ENCODE data around the gene NIP7.
A peak's percentile ranks its signal among the peaks of the same experiment; 100 is the strongest.

Gene NIP7

GRCh38 chr16:69376393-69377059, 37.0 kb downstream of the NIP7 start:
- Histone ChIP-seq H2AK5ac (ENCODE audit: low read length) (no peak overlapping the region), H3K4me2 (ENCODE audit: low read length) (no peak overlapping the region), H3K4me3 (ENCODE audit: low read length) (no peak overlapping the region), H2BK5ac (ENCODE audit: low read length) (no peak overlapping the region), H2BK120ac (ENCODE audit: low read depth, low read length) (no peak overlapping the region), H3K27ac (ENCODE audit: low read depth, low read length) (no peak overlapping the region), H3K23ac (ENCODE audit: low read length) (no peak overlapping the region), H3K4me1 (ENCODE audit: control insufficient read depth, low read depth, low read length) (no peaks in the 10 kb centered on the region), H3K79me2 (ENCODE audit: control insufficient read depth, insufficient read depth, low read length) (no peaks in the 10 kb centered on the region), H2BK15ac (replicated peaks; ENCODE audit: low read depth) (no peak overlapping the region), H3K18ac (ENCODE audit: low read length) (no peak overlapping the region), H3K79me1 (ENCODE audit: low read length) (peaks cover 2% of the 10 kb centered on the region), H3K36me3 (ENCODE audit: control insufficient read depth, insufficient read depth, low read length) (peaks cover 2% of the 10 kb centered on the region), H3K27me3 (ENCODE audit: insufficient read depth, low read length, poor library complexity) (no peaks in the 10 kb centered on the region), H3K9ac (ENCODE audit: low read length) (no peak overlapping the region), H3K56ac (ENCODE audit: low read length) (no peak overlapping the region), H4K5ac (ENCODE audit: low read length) (no peak overlapping the region), H4K8ac (ENCODE audit: low read depth, low read length) (no peak overlapping the region), H3K4ac (ENCODE audit: low read depth, low read length) (no peak overlapping the region)
- WGBS (ENCODE audit: extremely low coverage, insufficient coverage, low lambda C conversion rate): no CpG with 5 or more reads among the region's 10 CpGs
- DNase-seq: no peak

- peaks cover 6% of the 10 kb centered on the region for H3K36me3 ChIP-seq (ENCODE audit: control insufficient read depth, insufficient read depth, low read length)
- WGBS (ENCODE audit: extremely low coverage, insufficient coverage, low lambda C conversion rate): no CpG with 5 or more reads among the region's 1 CpG
- H3K27ac ChIP-seq (ENCODE audit: low read depth, low read length): no peak overlapping the region
- no peak overlapping the region for H3K23ac ChIP-seq (ENCODE audit: low read length)
- H3K4me3 ChIP-seq (ENCODE audit: low read length): no peak overlapping the region
- H4K5ac ChIP-seq (ENCODE audit: low read length): no peak overlapping the region
- H3K4ac ChIP-seq (ENCODE audit: low read depth, low read length): no peak overlapping the region
- no peak for DNase-seq
- H3K4me1 ChIP-seq (ENCODE audit: control insufficient read depth, low read depth, low read length): no peaks in the 10 kb centered on the region
- no peak overlapping the region for H4K8ac ChIP-seq (ENCODE audit: low read depth, low read length)
- no peak overlapping the region for H2BK15ac ChIP-seq (replicated peaks; ENCODE audit: low read depth)
- peaks cover 5% of the 10 kb centered on the region for H3K79me2 ChIP-seq (ENCODE audit: control insufficient read depth, insufficient read depth, low read length)
- no peak overlapping the region for H3K4me2 ChIP-seq (ENCODE audit: low read length)
- H3K9ac ChIP-seq (ENCODE audit: low read length): no peak overlapping the region
- H2BK120ac ChIP-seq (ENCODE audit: low read depth, low read length): no peak overlapping the region
- H3K79me1 ChIP-seq (ENCODE audit: low read length): peaks cover 5% of the 10 kb centered on the region
- H2AK5ac ChIP-seq (ENCODE audit: low read length): no peak overlapping the region
- no peak overlapping the region for H2BK5ac ChIP-seq (ENCODE audit: low read length)
- H3K18ac ChIP-seq (ENCODE audit: low read length): no peak overlapping the region
- H3K27me3 ChIP-seq (ENCODE audit: insufficient read depth, low read length, poor library complexity): no peaks in the 10 kb centered on the region
- H3K56ac ChIP-seq (ENCODE audit: low read length): no peak overlapping the region
Observed at GRCh38 chr16:69378036-69378435, 38.5 kb downstream of the NIP7 start.

GRCh38 chr16:69378760-69379159, 39.2 kb downstream of the NIP7 start:
- H4K8ac ChIP-seq (ENCODE audit: low read depth, low read length): no peak overlapping the region
- H3K4ac ChIP-seq (ENCODE audit: low read depth, low read length): no peak overlapping the region
- H3K4me3 ChIP-seq (ENCODE audit: low read length): no peak overlapping the region
- H2BK15ac ChIP-seq (replicated peaks; ENCODE audit: low read depth): no peak overlapping the region
- H3K4me1 ChIP-seq (ENCODE audit: control insufficient read depth, low read depth, low read length): no peaks in the 10 kb centered on the region
- no peak overlapping the region for H2BK5ac ChIP-seq (ENCODE audit: low read length)
- no peak overlapping the region for H2BK120ac ChIP-seq (ENCODE audit: low read depth, low read length)
- DNase-seq: no peak
- peaks cover 6% of the 10 kb centered on the region for H3K36me3 ChIP-seq (ENCODE audit: control insufficient read depth, insufficient read depth, low read length)
- no peak overlapping the region for H3K9ac ChIP-seq (ENCODE audit: low read length)
- no peaks in the 10 kb centered on the region for H3K27me3 ChIP-seq (ENCODE audit: insufficient read depth, low read length, poor library complexity)
- WGBS (ENCODE audit: extremely low coverage, insufficient coverage, low lambda C conversion rate): no CpG with 5 or more reads among the region's 1 CpG
- no peak overlapping the region for H3K27ac ChIP-seq (ENCODE audit: low read depth, low read length)
- no peak overlapping the region for H3K56ac ChIP-seq (ENCODE audit: low read length)
- no peak overlapping the region for H3K4me2 ChIP-seq (ENCODE audit: low read length)
- no peak overlapping the region for H2AK5ac ChIP-seq (ENCODE audit: low read length)
- H3K79me2 ChIP-seq (ENCODE audit: control insufficient read depth, insufficient read depth, low read length): peaks cover 5% of the 10 kb centered on the region
- H3K23ac ChIP-seq (ENCODE audit: low read length): no peak overlapping the region
- H3K18ac ChIP-seq (ENCODE audit: low read length): no peak overlapping the region
- H4K5ac ChIP-seq (ENCODE audit: low read length): no peak overlapping the region
- H3K79me1 ChIP-seq (ENCODE audit: low read length): peaks cover 6% of the 10 kb centered on the region

GRCh38 chr16:69381231-69381630, 41.7 kb downstream of the NIP7 start:
- no peak overlapping the region for H3K9ac ChIP-seq (ENCODE audit: low read length)
- H3K4me3 ChIP-seq (ENCODE audit: low read length): no peak overlapping the region
- no peak overlapping the region for H2BK5ac ChIP-seq (ENCODE audit: low read length)
- H4K8ac ChIP-seq (ENCODE audit: low read depth, low read length): no peak overlapping the region
- no peaks in the 10 kb centered on the region for H3K27me3 ChIP-seq (ENCODE audit: insufficient read depth, low read length, poor library complexity)
- no peak overlapping the region for H3K4me2 ChIP-seq (ENCODE audit: low read length)
- H3K27ac ChIP-seq (ENCODE audit: low read depth, low read length): no peak overlapping the region
- peaks cover 2% of the 10 kb centered on the region for H3K4me1 ChIP-seq (ENCODE audit: control insufficient read depth, low read depth, low read length)
- no peak overlapping the region for H3K23ac ChIP-seq (ENCODE audit: low read length)
- no peak for DNase-seq
- peaks cover 6% of the 10 kb centered on the region for H3K36me3 ChIP-seq (ENCODE audit: control insufficient read depth, insufficient read depth, low read length)
- no peak overlapping the region for H2AK5ac ChIP-seq (ENCODE audit: low read length)
- no peak overlapping the region for H3K4ac ChIP-seq (ENCODE audit: low read depth, low read length)
- H2BK120ac ChIP-seq (ENCODE audit: low read depth, low read length): no peak overlapping the region
- peaks cover 9% of the 10 kb centered on the region for H3K79me1 ChIP-seq (ENCODE audit: low read length)
- H2BK15ac ChIP-seq (replicated peaks; ENCODE audit: low read depth): no peak overlapping the region
- no CpG with 5 or more reads among the region's 2 CpGs for WGBS (ENCODE audit: extremely low coverage, insufficient coverage, low lambda C conversion rate)
- no peak overlapping the region for H3K18ac ChIP-seq (ENCODE audit: low read length)
- peaks cover 19% of the 10 kb centered on the region for H3K79me2 ChIP-seq (ENCODE audit: control insufficient read depth, insufficient read depth, low read length)
- H3K56ac ChIP-seq (ENCODE audit: low read length): no peak overlapping the region
- H4K5ac ChIP-seq (ENCODE audit: low read length): no peak overlapping the region

- Histone ChIP-seq H2AK5ac (ENCODE audit: low read length) (no peak overlapping the region), H3K4ac (ENCODE audit: low read depth, low read length) (no peak overlapping the region), H3K4me2 (ENCODE audit: low read length) (no peak overlapping the region), H2BK120ac (ENCODE audit: low read depth, low read length) (no peak overlapping the region), H3K56ac (ENCODE audit: low read length) (no peak overlapping the region), H3K79me2 (ENCODE audit: control insufficient read depth, insufficient read depth, low read length) (peaks cover 19% of the 10 kb centered on the region), H3K23ac (ENCODE audit: low read length) (no peak overlapping the region), H3K27me3 (ENCODE audit: insufficient read depth, low read length, poor library complexity) (no peaks in the 10 kb centered on the region), H3K9ac (ENCODE audit: low read length) (no peak overlapping the region), H4K8ac (ENCODE audit: low read depth, low read length) (no peak overlapping the region), H3K79me1 (ENCODE audit: low read length) (peaks cover 9% of the 10 kb centered on the region), H2BK5ac (ENCODE audit: low read length) (no peak overlapping the region), H3K4me3 (ENCODE audit: low read length) (no peak overlapping the region), H3K4me1 (ENCODE audit: control insufficient read depth, low read depth, low read length) (peaks cover 2% of the 10 kb centered on the region), H3K18ac (ENCODE audit: low read length) (no peak overlapping the region), H4K5ac (ENCODE audit: low read length) (no peak overlapping the region), H2BK15ac (replicated peaks; ENCODE audit: low read depth) (no peak overlapping the region), H3K36me3 (ENCODE audit: control insufficient read depth, insufficient read depth, low read length) (peaks cover 6% of the 10 kb centered on the region), H3K27ac (ENCODE audit: low read depth, low read length) (no peak overlapping the region)
- WGBS (ENCODE audit: extremely low coverage, insufficient coverage, low lambda C conversion rate): no CpG with 5 or more reads among the region's 2 CpGs
- DNase-seq: no peak
Observed at GRCh38 chr16:69382421-69382820, 42.8 kb downstream of the NIP7 start.

GRCh38 chr16:69384974-69385373, 45.4 kb downstream of the NIP7 start:
- Histone ChIP-seq H3K27me3 (ENCODE audit: insufficient read depth, low read length, poor library complexity) (no peaks in the 10 kb centered on the region), H3K4me2 (ENCODE audit: low read length) (peak overlapping the region; percentile 74), H2BK120ac (ENCODE audit: low read depth, low read length) (no peak overlapping the region), H2AK5ac (ENCODE audit: low read length) (no peak overlapping the region), H2BK5ac (ENCODE audit: low read length) (no peak overlapping the region), H3K79me1 (ENCODE audit: low read length) (peaks cover 9% of the 10 kb centered on the region), H3K56ac (ENCODE audit: low read length) (peak overlapping the region; percentile 84), H4K8ac (ENCODE audit: low read depth, low read length) (no peak overlapping the region), H3K18ac (ENCODE audit: low read length) (no peak overlapping the region), H3K27ac (ENCODE audit: low read depth, low read length) (no peak overlapping the region), H3K36me3 (ENCODE audit: control insufficient read depth, insufficient read depth, low read length) (peaks cover 4% of the 10 kb centered on the region), H3K79me2 (ENCODE audit: control insufficient read depth, insufficient read depth, low read length) (peaks cover 19% of the 10 kb centered on the region), H3K23ac (ENCODE audit: low read length) (no peak overlapping the region), H4K5ac (ENCODE audit: low read length) (no peak overlapping the region), H3K4ac (ENCODE audit: low read depth, low read length) (no peak overlapping the region), H3K4me3 (ENCODE audit: low read length) (peak overlapping the region; percentile 87), H3K4me1 (ENCODE audit: control insufficient read depth, low read depth, low read length) (peaks cover 2% of the 10 kb centered on the region), H2BK15ac (replicated peaks; ENCODE audit: low read depth) (no peak overlapping the region), H3K9ac (ENCODE audit: low read length) (peak overlapping the region; percentile 90)
- no CpG with 5 or more reads among the region's 6 CpGs for WGBS (ENCODE audit: extremely low coverage, insufficient coverage, low lambda C conversion rate)
- no peak for DNase-seq

Data from mesendoderm (in vitro differentiated cells).